GM12875 (cell line): ENCODE measurements around the gene PTPDC1.

ENCODE experiments used
- H3K4me3 ChIP-seq: one replicate; pipeline ENCODE4 v1.5.1; 2011; ENCODE audit warnings: low read depth, low read length, control low read depth
- TF ChIP-seq, protein P1 (sequence below): IDR thresholded peaks from 2 replicates; pipeline ENCODE4 v1.5.1; 2011; ENCODE audit warnings: low read depth, mild to moderate bottlenecking, control low read depth, inconsistent platforms, low read length, moderate library complexity, borderline replicate concordance; ENCODE audit not compliant: insufficient read depth

Gene PTPDC1

DNA sequence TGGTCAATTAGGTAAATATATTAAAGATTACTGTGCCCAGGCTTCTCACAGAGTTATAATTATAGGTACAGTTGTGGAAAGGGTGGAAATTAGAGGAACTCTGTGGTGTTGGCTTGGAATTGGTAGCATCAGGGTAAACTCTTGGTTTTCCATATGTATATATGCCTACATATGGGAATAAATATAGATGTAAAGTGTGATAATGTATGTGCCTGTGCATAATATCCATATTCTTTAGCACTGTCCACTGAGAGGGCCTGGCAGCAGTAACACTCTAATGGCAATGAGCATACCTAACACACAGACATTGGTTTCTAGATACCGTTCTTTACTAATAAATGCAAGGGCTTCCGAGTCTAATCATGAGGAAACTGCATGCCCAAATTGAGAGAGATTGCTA, 4.0 kb upstream of the PTPDC1 start:
- TF ChIP-seq, protein P1, sequence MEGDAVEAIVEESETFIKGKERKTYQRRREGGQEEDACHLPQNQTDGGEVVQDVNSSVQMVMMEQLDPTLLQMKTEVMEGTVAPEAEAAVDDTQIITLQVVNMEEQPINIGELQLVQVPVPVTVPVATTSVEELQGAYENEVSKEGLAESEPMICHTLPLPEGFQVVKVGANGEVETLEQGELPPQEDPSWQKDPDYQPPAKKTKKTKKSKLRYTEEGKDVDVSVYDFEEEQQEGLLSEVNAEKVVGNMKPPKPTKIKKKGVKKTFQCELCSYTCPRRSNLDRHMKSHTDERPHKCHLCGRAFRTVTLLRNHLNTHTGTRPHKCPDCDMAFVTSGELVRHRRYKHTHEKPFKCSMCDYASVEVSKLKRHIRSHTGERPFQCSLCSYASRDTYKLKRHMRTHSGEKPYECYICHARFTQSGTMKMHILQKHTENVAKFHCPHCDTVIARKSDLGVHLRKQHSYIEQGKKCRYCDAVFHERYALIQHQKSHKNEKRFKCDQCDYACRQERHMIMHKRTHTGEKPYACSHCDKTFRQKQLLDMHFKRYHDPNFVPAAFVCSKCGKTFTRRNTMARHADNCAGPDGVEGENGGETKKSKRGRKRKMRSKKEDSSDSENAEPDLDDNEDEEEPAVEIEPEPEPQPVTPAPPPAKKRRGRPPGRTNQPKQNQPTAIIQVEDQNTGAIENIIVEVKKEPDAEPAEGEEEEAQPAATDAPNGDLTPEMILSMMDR, result no peak

GRCh38 chr9:94081435-94081834, 2.8 kb upstream of the PTPDC1 start:
- no peak overlapping the region for H3K4me3 ChIP-seq
- TF ChIP-seq, protein P1, result no peak

More for the DNA sequence above, 4.0 kb upstream of the PTPDC1 start:
- no peak overlapping the region for H3K4me3 ChIP-seq

GRCh38 chr9:94081864-94082463, 2.3 kb upstream of the PTPDC1 start:
- H3K4me3 ChIP-seq, result no peak overlapping the region
- TF ChIP-seq, protein P1, result no peak

DNA sequence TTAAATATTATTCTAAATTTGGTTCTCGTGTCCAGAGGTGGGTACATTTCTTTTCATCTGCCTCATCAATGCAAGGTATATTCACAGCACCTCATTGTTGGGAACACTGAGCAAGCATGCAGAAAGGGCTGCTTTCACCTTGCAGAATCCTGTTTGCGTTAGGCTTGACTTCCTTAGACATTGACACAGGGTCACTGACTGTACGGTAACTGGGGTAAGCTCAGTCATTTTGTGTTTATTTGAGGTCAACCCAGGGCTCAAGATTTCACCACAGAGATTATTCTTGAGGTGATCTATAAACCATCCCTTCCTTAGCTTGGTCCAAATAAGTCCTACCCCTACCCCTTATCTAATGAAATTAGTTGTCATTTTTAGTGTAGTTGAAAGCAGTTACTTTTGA, 1.7 kb upstream of the PTPDC1 start:
- no peak overlapping the region for H3K4me3 ChIP-seq
- TF ChIP-seq, protein P1, result no peak

DNA sequence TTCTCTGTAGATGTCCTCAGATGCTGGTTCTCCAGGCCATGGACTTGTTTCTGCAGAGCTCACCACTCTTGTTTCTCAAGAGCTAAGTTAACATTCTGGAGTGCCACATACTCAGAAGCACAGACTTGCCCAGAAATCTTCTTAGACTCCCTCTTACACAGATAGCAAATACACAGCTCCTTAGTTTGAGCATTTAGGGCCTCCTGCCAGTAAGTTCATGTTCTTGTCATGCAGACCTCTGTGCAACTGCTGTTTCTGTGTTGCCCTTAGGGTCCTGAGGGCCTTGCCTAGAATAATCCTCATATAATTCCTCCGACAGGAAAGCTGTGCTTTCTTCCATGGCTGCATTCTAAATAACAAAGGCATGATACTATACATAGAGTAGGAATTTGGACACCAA, 1.3 kb upstream of the PTPDC1 start:
- no peak overlapping the region for H3K4me3 ChIP-seq
- TF ChIP-seq, protein P1, result no peak

DNA sequence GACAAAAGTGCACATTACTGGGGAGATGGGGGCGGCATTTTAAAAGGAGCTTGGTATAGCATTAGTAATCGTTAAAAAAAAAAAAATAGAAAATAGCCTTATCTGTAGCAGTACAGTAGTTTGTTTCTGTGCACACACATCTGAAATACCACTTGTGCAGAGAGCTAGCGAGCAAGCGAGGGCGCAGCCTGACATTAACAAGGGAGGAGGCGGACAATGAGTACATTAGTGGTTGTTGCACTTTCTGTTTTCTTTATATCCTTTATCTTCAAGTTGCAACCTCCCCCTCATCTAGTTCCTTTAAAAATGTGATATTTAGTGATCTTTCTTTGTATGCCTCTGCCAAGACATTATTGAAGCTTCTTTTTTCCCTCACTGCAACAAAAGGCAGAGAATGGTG, 880 bp upstream of the PTPDC1 start:
- TF ChIP-seq, protein P1, result no peak
- no peak overlapping the region for H3K4me3 ChIP-seq

DNA sequence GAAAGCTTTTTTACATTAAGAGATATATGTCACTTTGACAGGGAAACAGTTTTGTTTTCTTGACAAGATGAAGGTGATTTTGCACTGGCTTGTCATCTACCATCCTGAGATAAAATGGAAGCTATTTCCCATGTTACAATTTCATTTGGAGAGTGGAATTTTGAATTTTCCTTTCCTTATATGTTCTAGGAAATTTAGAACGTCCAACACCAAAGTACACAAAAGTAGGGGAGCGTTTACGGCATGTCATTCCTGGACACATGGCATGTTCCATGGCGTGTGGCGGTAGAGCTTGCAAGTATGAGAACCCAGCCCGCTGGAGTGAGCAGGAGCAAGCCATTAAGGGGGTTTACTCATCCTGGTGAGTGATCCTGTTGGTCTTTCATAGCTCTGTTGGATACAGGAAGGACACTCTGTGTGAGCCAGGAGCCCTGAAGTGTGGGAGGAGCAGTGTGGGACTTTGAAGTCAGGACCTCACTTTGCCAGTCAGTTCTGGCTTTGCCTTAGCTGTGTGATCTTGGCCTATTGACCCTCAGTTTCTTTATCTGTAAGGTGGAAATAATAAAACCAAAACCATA, 887 bp downstream of the PTPDC1 start:
- no peak overlapping the region for H3K4me3 ChIP-seq
- TF ChIP-seq, protein P1, result no peak
